Body of pancreas (tissue), 4 donors: ENCODE results near the gene AP3M1.

Experiments used
- CTCF ChIP-seq, 7 experiments: fragments of 450-650 bp in 4 of 7; fragments of 200-600 bp in 3 of 7; sonication (generic) in 3 of 7; IDR thresholded peaks; one replicate each; pipeline ENCODE4 v1.5.1; 2016 to 2019; ENCODE audit warnings: antibody characterized with exemption in 7 of 7
- POLR2A ChIP-seq, 3 donors: fragments of 450-650 bp; IDR thresholded peaks; one replicate each; pipeline ENCODE4 v1.6.1; 2016; ENCODE audit warnings: antibody characterized with exemption in 3 of 3, mild to moderate bottlenecking in 2 of 3

- TF ChIP-seq CTCF (IDR thresholded peaks at IDR 0.05) (peak in 2 of 7 experiments; percentile 1 to 4), POLR2A (IDR thresholded peaks at IDR 0.05) (peak; percentile 95 to 97 (median 95))
These were observed 25.9 kb upstream of the AP3M1 start for GRCh38 chr10:74176380-74177139.
